PFSK-1 (cell line): Measurements from ENCODE around the gene CYB561D2.

ENCODE experiments used
- FOXP2 ChIP-seq: optimal IDR thresholded peaks from 2 replicates; pipeline ENCODE3; 2011; ENCODE audit warnings: borderline replicate concordance, control low read depth, inconsistent platforms; ENCODE audit not compliant: insufficient read depth; ENCODE audit errors: extremely low read length, extremely low read depth
- POLR2AphosphoS5 ChIP-seq: IDR thresholded peaks from 2 replicates; pipeline ENCODE4 v1.6.1; 2012; ENCODE audit warnings: low read depth, mild to moderate bottlenecking, control low read depth, low read length, moderate library complexity
- REST ChIP-seq, 2 experiments: IDR thresholded peaks; 2 replicates each; pipeline versions ENCODE4 v1.6.1 to v1.8.0; 2011 to 2012; ENCODE audit warnings: low read depth in 2 of 2, low read length in 2 of 2, control low read depth in 1 of 2, inconsistent platforms in 1 of 2, mild to moderate bottlenecking in 1 of 2, moderate library complexity in 1 of 2; ENCODE audit not compliant: insufficient read depth in 1 of 2
- SIN3A ChIP-seq: IDR thresholded peaks from 2 replicates; pipeline ENCODE4 v1.6.1; 2012; ENCODE audit warnings: mild to moderate bottlenecking, low read length, moderate library complexity, borderline replicate concordance; ENCODE audit not compliant: insufficient read depth
- TAF1 ChIP-seq: IDR thresholded peaks from 2 replicates; pipeline ENCODE4 v1.6.1; 2012; ENCODE audit warnings: low read length, control low read depth, borderline replicate concordance; ENCODE audit not compliant: insufficient read depth

Gene CYB561D2

DNA sequence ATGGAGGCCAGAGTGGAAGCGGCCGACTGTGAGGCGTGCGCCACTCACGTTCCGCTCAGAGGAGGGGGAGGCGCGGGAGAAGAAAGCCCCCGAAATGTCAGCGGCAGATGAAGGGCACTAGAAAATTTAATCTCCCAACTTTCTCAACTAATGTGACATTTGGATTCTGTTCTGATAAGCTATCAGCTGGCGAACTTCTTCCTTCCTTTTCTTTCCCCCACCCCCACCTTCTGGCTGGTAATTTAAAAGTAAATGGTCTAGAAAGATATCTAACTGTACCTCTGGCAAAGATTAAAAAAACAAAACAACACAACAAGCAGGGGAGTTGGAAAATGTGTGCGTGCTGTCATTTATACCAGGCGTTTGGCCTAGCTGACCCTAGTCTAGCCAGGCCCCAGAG lies 35.1 kb downstream of the CYB561D2 start:
- TF ChIP-seq REST (IDR thresholded peaks at IDR 0.05; ENCODE audit: insufficient read depth in 1 of 2, low read depth in 2 of 2, low read length in 2 of 2), result no peak
- TF ChIP-seq SIN3A, result no peak
- TF ChIP-seq TAF1, result no peak
- TF ChIP-seq FOXP2, result no peak
- no peak for TF ChIP-seq POLR2AphosphoS5

DNA sequence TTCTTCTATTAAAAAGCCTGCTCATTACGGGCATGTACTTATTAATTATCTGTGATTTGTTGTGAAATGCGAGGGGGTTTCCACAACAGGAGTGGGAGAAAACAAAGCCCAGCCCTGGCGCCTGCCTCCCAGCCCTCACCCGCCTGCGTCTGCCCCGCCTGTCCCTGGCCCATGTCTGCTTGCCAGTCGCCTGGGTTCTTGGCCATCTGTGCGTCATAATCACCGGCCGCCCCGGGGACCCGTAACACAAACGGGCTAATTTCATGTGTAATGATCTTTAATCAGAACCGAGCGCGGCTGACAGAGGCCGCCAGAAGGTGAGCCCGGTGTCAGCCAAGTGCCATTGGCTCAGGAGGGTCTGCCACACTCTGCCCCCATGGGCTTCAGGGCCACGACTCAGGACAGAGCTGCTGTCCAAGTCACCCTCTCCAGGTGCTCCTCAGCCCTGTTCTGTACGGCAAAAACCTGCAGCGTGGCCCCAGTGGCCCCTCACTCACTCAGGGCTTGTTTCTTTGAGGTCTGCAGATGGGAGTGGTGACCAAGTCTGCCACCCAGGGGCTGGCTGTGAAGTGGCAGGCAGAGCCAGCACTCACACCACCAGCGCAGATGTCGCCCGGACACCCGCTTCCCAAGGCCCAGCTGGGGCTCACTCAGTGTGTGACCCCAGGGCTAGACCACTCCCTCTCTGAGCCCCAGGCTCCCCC lies 37.5 kb downstream of the CYB561D2 start:
- TF ChIP-seq POLR2AphosphoS5 (no peak), SIN3A (no peak), REST (IDR thresholded peaks at IDR 0.05; ENCODE audit: insufficient read depth in 1 of 2, low read depth in 2 of 2, low read length in 2 of 2) (no peak), TAF1 (no peak), FOXP2 (no peak)

- TF ChIP-seq SIN3A (no peak), REST (IDR thresholded peaks at IDR 0.05; ENCODE audit: insufficient read depth in 1 of 2, low read depth in 2 of 2, low read length in 2 of 2) (no peak), POLR2AphosphoS5 (no peak), FOXP2 (no peak), TAF1 (no peak)
Measured at GRCh38 chr3:50388720-50389413, 38.2 kb downstream of the CYB561D2 start.

- TF ChIP-seq SIN3A, result no peak
- no peak for TF ChIP-seq REST (IDR thresholded peaks at IDR 0.05; ENCODE audit: insufficient read depth in 1 of 2, low read depth in 2 of 2, low read length in 2 of 2)
- no peak for TF ChIP-seq POLR2AphosphoS5
- no peak for TF ChIP-seq FOXP2
- no peak for TF ChIP-seq TAF1
Measured at GRCh38 chr3:50389414-50389767, 38.7 kb downstream of the CYB561D2 start.
